Measurements from ENCODE around the gene VRK2. TPM values are rescaled to one million over a fixed set of nuclear protein-coding genes. Genes with fewer than 3 reads are reported as not detected.

Gene VRK2
- total RNA-seq, 2 experiments from 2014 or later, result 17.2 to 22.7 TPM

DNA sequence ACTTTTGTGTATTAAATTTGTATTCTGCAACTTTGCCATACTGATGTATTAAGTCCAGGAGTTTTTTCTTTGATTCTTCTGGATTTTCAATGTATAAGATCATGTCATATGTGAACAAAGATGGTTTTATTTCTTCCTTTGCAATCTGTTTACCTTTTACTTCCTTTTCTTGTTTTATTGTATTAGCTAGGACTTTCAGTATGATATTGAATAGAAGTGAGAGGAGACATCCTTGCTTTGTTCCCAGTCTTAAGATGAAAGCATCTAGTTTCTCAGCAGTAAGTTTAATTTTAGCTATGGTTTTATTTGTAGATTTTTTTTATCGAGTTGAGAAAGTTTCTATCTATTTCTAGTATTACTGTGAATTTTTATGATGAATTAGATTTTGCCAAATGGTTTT lies 25.5 kb downstream of the VRK2 start:
- Histone ChIP-seq H3K36me3 (ENCODE audit: insufficient read depth, low read length) (no peaks in the 10 kb centered on the region; the same call in 1 of the 2 replicates), H3K27ac (ENCODE audit: low read depth, low read length, poor library complexity, severe bottlenecking) (no peak overlapping the region), H3K4me3 (ENCODE audit: low read depth, low read length, poor library complexity, severe bottlenecking) (no peak overlapping the region), H3K4me2 (ENCODE audit: low read length) (no peak overlapping the region), H4K20me1 (ENCODE audit: insufficient read depth, low read length) (no peaks in the 10 kb centered on the region), H3K9me3 (ENCODE audit: low read length) (no peaks in the 10 kb centered on the region), H3K4me1 (ENCODE audit: insufficient read depth, low read length, poor library complexity, severe bottlenecking) (no peaks in the 10 kb centered on the region), H3K9me2 (ENCODE audit: insufficient read depth, low read length) (no peaks in the 10 kb centered on the region), H2AFZ (ENCODE audit: low read length) (no peak overlapping the region), H3K79me2 (ENCODE audit: insufficient read depth, low read depth, low read length) (no peaks in the 10 kb centered on the region)
- intact Hi-C loops (cut with micrococcal nuclease; ENCODE audit: unreplicated experiment), result no loop called here
- no peak for DNase-seq (ENCODE audit: low spot score)
- BruUV-seq (replicated peaks), result no TSS peak
- ChIA-PET POLR2A (interaction anchor here (0.9 kb wide), 1 partner anchor 35 kb away, joined by 3 read pairs; no protein-coding TSS in a partner anchor), CTCF (ENCODE audit: unreplicated experiment) (no interaction called here)
- TF ChIP-seq, protein P1, sequence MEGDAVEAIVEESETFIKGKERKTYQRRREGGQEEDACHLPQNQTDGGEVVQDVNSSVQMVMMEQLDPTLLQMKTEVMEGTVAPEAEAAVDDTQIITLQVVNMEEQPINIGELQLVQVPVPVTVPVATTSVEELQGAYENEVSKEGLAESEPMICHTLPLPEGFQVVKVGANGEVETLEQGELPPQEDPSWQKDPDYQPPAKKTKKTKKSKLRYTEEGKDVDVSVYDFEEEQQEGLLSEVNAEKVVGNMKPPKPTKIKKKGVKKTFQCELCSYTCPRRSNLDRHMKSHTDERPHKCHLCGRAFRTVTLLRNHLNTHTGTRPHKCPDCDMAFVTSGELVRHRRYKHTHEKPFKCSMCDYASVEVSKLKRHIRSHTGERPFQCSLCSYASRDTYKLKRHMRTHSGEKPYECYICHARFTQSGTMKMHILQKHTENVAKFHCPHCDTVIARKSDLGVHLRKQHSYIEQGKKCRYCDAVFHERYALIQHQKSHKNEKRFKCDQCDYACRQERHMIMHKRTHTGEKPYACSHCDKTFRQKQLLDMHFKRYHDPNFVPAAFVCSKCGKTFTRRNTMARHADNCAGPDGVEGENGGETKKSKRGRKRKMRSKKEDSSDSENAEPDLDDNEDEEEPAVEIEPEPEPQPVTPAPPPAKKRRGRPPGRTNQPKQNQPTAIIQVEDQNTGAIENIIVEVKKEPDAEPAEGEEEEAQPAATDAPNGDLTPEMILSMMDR (conservative IDR thresholded peaks at IDR 0.05; ENCODE audit: low read length), result no peak
- TF ChIP-seq EZH2phosphoT487 (IDR thresholded peaks at IDR 0.05; ENCODE audit: borderline replicate concordance, low read depth, low read length), result no peak

DNA sequence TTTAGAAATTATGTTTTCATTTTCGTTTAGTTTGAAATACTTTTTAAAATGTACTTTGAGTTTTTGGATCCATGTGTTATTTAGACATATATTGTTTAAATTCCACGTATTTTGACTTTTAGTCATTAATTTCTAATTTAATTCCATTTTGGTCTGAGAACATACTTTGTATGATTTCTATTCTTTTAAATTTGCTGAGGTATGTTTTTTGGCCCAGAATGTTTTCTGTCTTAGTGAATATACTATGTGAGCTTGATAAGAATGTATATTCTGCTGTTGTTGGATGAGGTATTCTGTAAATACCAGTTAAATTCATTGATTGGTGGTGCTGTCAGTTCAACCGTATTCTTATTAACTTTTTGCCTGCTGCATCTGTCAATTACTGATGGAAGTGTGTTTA lies 26.4 kb downstream of the VRK2 start:
- no peaks in the 10 kb centered on the region for H3K79me2 ChIP-seq (ENCODE audit: insufficient read depth, low read depth, low read length)
- TF ChIP-seq, protein P1 (conservative IDR thresholded peaks at IDR 0.05; ENCODE audit: low read length), result no peak
- TF ChIP-seq EZH2phosphoT487 (IDR thresholded peaks at IDR 0.05; ENCODE audit: borderline replicate concordance, low read depth, low read length), result no peak
- no peaks in the 10 kb centered on the region for H3K4me1 ChIP-seq (ENCODE audit: insufficient read depth, low read length, poor library complexity, severe bottlenecking)
- no peaks in the 10 kb centered on the region for H4K20me1 ChIP-seq (ENCODE audit: insufficient read depth, low read length)
- no peak overlapping the region for H3K27ac ChIP-seq (ENCODE audit: low read depth, low read length, poor library complexity, severe bottlenecking)
- no peaks in the 10 kb centered on the region for H3K9me2 ChIP-seq (ENCODE audit: insufficient read depth, low read length)
- no peak overlapping the region for H2AFZ ChIP-seq (ENCODE audit: low read length)
- no TSS peak for BruUV-seq (replicated peaks)
- intact Hi-C loops (cut with micrococcal nuclease; ENCODE audit: unreplicated experiment), result no loop called here
- H3K4me2 ChIP-seq (ENCODE audit: low read length), result no peak overlapping the region
- H3K9me3 ChIP-seq (ENCODE audit: low read length), result no peaks in the 10 kb centered on the region
- H3K4me3 ChIP-seq (ENCODE audit: low read depth, low read length, poor library complexity, severe bottlenecking), result no peak overlapping the region
- no peaks in the 10 kb centered on the region; the same call in 1 of the 2 replicates for H3K36me3 ChIP-seq (ENCODE audit: insufficient read depth, low read length)
- POLR2A ChIA-PET, result no interaction called here
- DNase-seq (ENCODE audit: low spot score), result no peak
- CTCF ChIA-PET (ENCODE audit: unreplicated experiment), result no interaction called here

DNA sequence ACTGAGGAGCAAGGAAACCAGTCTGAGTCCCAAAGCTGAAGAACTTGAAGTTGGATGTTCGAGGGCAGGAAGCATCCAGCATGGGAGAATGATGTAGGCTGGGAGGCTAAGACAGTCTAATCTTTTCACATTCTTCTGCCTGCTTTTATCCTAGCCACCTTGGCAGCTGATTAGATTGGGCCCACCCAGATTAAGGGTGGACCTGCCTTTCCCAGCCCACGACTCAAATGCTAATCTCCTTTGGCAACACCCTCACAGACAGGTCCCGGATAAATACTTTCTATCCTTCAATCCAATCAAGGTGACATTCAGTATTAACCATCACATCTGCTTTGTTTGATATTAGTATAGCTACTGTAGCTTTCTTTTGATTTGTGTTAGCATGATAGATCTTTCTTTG lies 27.1 kb downstream of the VRK2 start:
- no TSS peak for BruUV-seq (replicated peaks)
- CTCF ChIA-PET (ENCODE audit: unreplicated experiment), result no interaction called here
- no peaks in the 10 kb centered on the region for H3K79me2 ChIP-seq (ENCODE audit: insufficient read depth, low read depth, low read length)

More for the DNA sequence above, 27.1 kb downstream of the VRK2 start:
- Histone ChIP-seq H3K9me3 (ENCODE audit: low read length) (no peaks in the 10 kb centered on the region), H4K20me1 (ENCODE audit: insufficient read depth, low read length) (no peaks in the 10 kb centered on the region), H3K36me3 (ENCODE audit: insufficient read depth, low read length) (no peaks in the 10 kb centered on the region; the same call in 1 of the 2 replicates), H3K4me2 (ENCODE audit: low read length) (no peak overlapping the region), H3K9me2 (ENCODE audit: insufficient read depth, low read length) (no peaks in the 10 kb centered on the region), H3K27ac (ENCODE audit: low read depth, low read length, poor library complexity, severe bottlenecking) (no peak overlapping the region), H3K4me3 (ENCODE audit: low read depth, low read length, poor library complexity, severe bottlenecking) (no peak overlapping the region), H3K4me1 (ENCODE audit: insufficient read depth, low read length, poor library complexity, severe bottlenecking) (no peaks in the 10 kb centered on the region), H2AFZ (ENCODE audit: low read length) (no peak overlapping the region)
- POLR2A ChIA-PET, result interaction anchor here (0.6 to 1.2 kb wide), 3 partner anchors 12 to 393 kb away, joined by 3 to 4 read pairs (median 3); no protein-coding TSS in a partner anchor
- no peak for DNase-seq (ENCODE audit: low spot score)
- intact Hi-C loops (cut with micrococcal nuclease; ENCODE audit: unreplicated experiment), result no loop called here
- TF ChIP-seq EZH2phosphoT487 (IDR thresholded peaks at IDR 0.05; ENCODE audit: borderline replicate concordance, low read depth, low read length), result no peak
- TF ChIP-seq, protein P1 (conservative IDR thresholded peaks at IDR 0.05; ENCODE audit: low read length), result no peak

Data from OCI-LY7 (cell line).